Activated CD8-positive, alpha-beta T cell treated with anti-CD3 and anti-CD28 coated beads for 36 hours (primary cell): ENCODE results near the gene ELANE. TPM values are rescaled to one million over a fixed set of nuclear protein-coding genes. Genes with fewer than 3 reads are reported as not detected.

Source experiments
- ATAC-seq: fragments of 200-7000 bp; cut with Tn5 transposase; one replicate; pipeline ENCODE4 v1.10.0; 2021; ENCODE audit warnings: mild to moderate bottlenecking, moderate library complexity
- CTCF ChIA-PET: fragments of 350-600 bp; sonication (Branson Sonifier 250); formaldehyde crosslinking; loops from one replicate; lab custom pipeline; 2021; ENCODE audit warnings: antibody characterized with exemption; lab: Charles Lee
- POLR2A ChIA-PET: fragments of 350-600 bp; sonication (Branson Sonifier 250); formaldehyde crosslinking; loops from one replicate; lab custom pipeline; 2021; ENCODE audit warnings: antibody characterized with exemption; lab: Charles Lee
- DNase-seq: peaks from one replicate; pipeline ENCODE4 v3.0.0-alpha.2; 2020
- H3K27ac Mint-ChIP-seq: one replicate; pipeline ENCODE4 v1.8.0; 2021; ENCODE audit warnings: mild to moderate bottlenecking, mixed read lengths
- H3K27me3 Mint-ChIP-seq: one replicate; pipeline ENCODE4 v1.8.0; 2021; ENCODE audit warnings: mixed read lengths
- H3K36me3 Mint-ChIP-seq: one replicate; pipeline ENCODE4 v1.8.0; 2021; ENCODE audit warnings: low read depth, mixed read lengths
- H3K4me1 Mint-ChIP-seq: one replicate; pipeline ENCODE4 v1.8.0; 2021; ENCODE audit warnings: low read depth, mixed read lengths
- H3K4me3 Mint-ChIP-seq: one replicate; pipeline ENCODE4 v1.8.0; 2021; ENCODE audit warnings: mild to moderate bottlenecking, moderate library complexity, mixed read lengths
- H3K9me3 Mint-ChIP-seq: one replicate; pipeline ENCODE4 v1.8.0; 2021; ENCODE audit warnings: mixed read lengths
- CTCF ChIP-seq: fragments of 200-600 bp; IDR thresholded peaks from one replicate; pipeline ENCODE4 v1.8.0; 2022; ENCODE audit warnings: antibody characterized with exemption, mild to moderate bottlenecking
- intact Hi-C: fragments of 100-400 bp; cut with micrococcal nuclease; formaldehyde crosslinking; loops from one replicate; pipeline ENCODE4 v1.10.0; 2022
- microRNA-seq: library from miRNA; unstranded; fragments of <30 nt; microRNA quantifications from one replicate; pipeline ENCODE4 v1.2.0, GENCODE V29; 2022; ENCODE audit warnings: borderline microRNAs expressed, borderline replicate concordance
- total RNA-seq, 2 experiments: library from RNA; stranded (reverse); gene quantifications; one replicate each; pipeline ENCODE4 v1.2.3, GENCODE V29; 2021

The ELANE gene
- total RNA-seq, 2 experiments from 2014 or later: not detected

- CTCF ChIA-PET: interaction anchor here (2.0 kb wide), 1 partner anchor 41 kb away, joined by 6 read pairs; no protein-coding TSS in a partner anchor
- peaks cover 8% of the 10 kb centered on the region for H3K36me3 Mint-ChIP-seq
- POLR2A ChIA-PET: interaction anchor here (0.6 to 1.5 kb wide), 3 partner anchors 10 to 13 kb away, joined by 3 to 7 read pairs (median 4); partner anchors contain the start of genes MED16 and RNU6-9
- H3K9me3 Mint-ChIP-seq: no peaks in the 10 kb centered on the region
- no peak overlapping the region for H3K4me3 Mint-ChIP-seq
- no peak for TF ChIP-seq CTCF
- no peaks in the 10 kb centered on the region for H3K27me3 Mint-ChIP-seq
- H3K4me1 Mint-ChIP-seq: peaks cover 52% of the 10 kb centered on the region
- intact Hi-C loops: no loop called here
- peak overlapping the region; percentile 30 for H3K27ac Mint-ChIP-seq
- ATAC-seq: no peak
- no peak for DNase-seq
These were observed 52.4 kb downstream of the ELANE start for GRCh38 chr19:904545-904944.

Small RNA genes within 50 kb of the gene (microRNA-seq; reads per million reads assigned to microRNA genes)
- gene MIR3187 (48.4 reads per million, percentile 57 among the genes with 10 or more reads in this experiment), gene MIR4745 (12.4 reads per million, percentile 38 among the genes with 10 or more reads in this experiment)

Other genes starting within 250 kb of the ELANE start
- 10 to 100 TPM; 66.6 to 67.9 TPM for gene POLRMT, start 218.8 kb upstream of the ELANE start, total RNA-seq
- gene FGF22, start 212.4 kb upstream of the ELANE start, total RNA-seq: under 1 TPM in 1 of 2 experiments, not detected in 1; 0.16 TPM
- gene RNF126, start 189.1 kb upstream of the ELANE start, total RNA-seq: 100 to 1,000 TPM in 1 of 2 experiments, 10 to 100 TPM in 1; 99.1 to 101 TPM
- gene FSTL3, start 175.9 kb upstream of the ELANE start, total RNA-seq: 10 to 100 TPM; 12.3 TPM
- gene PRSS57, start 156.9 kb upstream of the ELANE start, total RNA-seq: not detected
- gene PALM, start 143.4 kb upstream of the ELANE start, total RNA-seq: under 1 TPM; 0.22 to 0.36 TPM
- not detected for gene MISP, start 101.2 kb upstream of the ELANE start, total RNA-seq
- 100 to 1,000 TPM; 581 to 582 TPM for gene PTBP1, start 54.9 kb upstream of the ELANE start, total RNA-seq
- gene PLPPR3, start 30.3 kb upstream of the ELANE start, total RNA-seq: not detected
- not detected for gene AZU1, start 24.5 kb upstream of the ELANE start, total RNA-seq
- not detected for gene PRTN3, start 11.3 kb upstream of the ELANE start, total RNA-seq
- gene CFD, start 7.4 kb downstream of the ELANE start, total RNA-seq: 1 to 10 TPM in 1 of 2 experiments, under 1 TPM in 1; 0.60 to 1.4 TPM
- 10 to 100 TPM; 37.6 to 37.8 TPM for gene MED16, start 40.9 kb downstream of the ELANE start, total RNA-seq
- not detected for gene RNU6-9, start 41.2 kb downstream of the ELANE start, total RNA-seq
- gene R3HDM4, start 60.9 kb downstream of the ELANE start, total RNA-seq: 10 to 100 TPM; 58.4 to 61.5 TPM
- gene KISS1R, start 65.0 kb downstream of the ELANE start, total RNA-seq: 10 to 100 TPM; 14.0 to 15.5 TPM
- 10 to 100 TPM; 18.7 to 22.1 TPM for gene ARID3A, start 73.7 kb downstream of the ELANE start, total RNA-seq
- 10 to 100 TPM; 75.3 to 78.1 TPM for gene WDR18, start 132.0 kb downstream of the ELANE start, total RNA-seq
- under 1 TPM in 1 of 2 experiments, not detected in 1; 0.07 TPM for gene GRIN3B, start 148.1 kb downstream of the ELANE start, total RNA-seq
- 100 to 1,000 TPM; 115 to 117 TPM for gene TMEM259, start 168.8 kb downstream of the ELANE start, total RNA-seq
- gene RNU6-2, start 169.2 kb downstream of the ELANE start, total RNA-seq: not detected
- gene CNN2, start 174.3 kb downstream of the ELANE start, total RNA-seq: 10 to 100 TPM; 97.4 to 98.3 TPM
- gene ABCA7, start 187.8 kb downstream of the ELANE start, total RNA-seq: 10 to 100 TPM; 14.0 to 14.6 TPM
- 100 to 1,000 TPM; 136 to 150 TPM for gene ARHGAP45, start 214.9 kb downstream of the ELANE start, total RNA-seq
- 100 to 1,000 TPM; 271 to 282 TPM for gene POLR2E, start 243.1 kb downstream of the ELANE start, total RNA-seq